Amniotic stem cell (primary cell): ENCODE data around the gene SPATA3.

Experiments used
- DNase-seq: peaks from one replicate; lab custom pipeline; 2025; lab: John Stamatoyannopoulos, UW

Gene SPATA3

GRCh38 chr2:230968921-230969658, 26.8 kb upstream of the SPATA3 start:
- DNase-seq = no peak

GRCh38 chr2:230969659-230970015, 26.3 kb upstream of the SPATA3 start:
- no peak for DNase-seq

DNA sequence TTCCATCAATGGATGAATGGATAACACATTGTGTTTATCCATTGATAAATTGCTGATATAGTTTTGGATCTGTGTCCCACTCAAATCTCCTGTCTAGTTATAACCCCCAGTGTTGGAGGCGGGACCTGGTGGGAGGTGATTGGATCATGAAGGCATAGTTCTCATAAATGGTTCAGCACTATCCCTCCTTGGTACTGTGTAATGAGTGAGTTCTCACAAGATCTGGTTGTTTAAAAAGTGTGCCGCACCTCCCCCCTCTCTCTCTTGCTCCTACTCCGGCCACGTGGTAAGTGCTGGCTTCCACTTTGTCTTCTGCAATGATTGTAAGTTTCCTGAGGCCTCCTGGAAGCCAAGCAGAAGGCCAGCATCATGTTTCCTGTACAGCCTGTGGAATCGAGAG, 23.9 kb upstream of the SPATA3 start:
- DNase-seq = no peak

- DNase-seq = no peak
Measured at GRCh38 chr2:230974096-230974913, 21.6 kb upstream of the SPATA3 start.

GRCh38 chr2:230975927-230976326, 20.0 kb upstream of the SPATA3 start:
- DNase-seq = no peak

- no peak for DNase-seq
Measured at GRCh38 chr2:230976671-230977171, 19.2 kb upstream of the SPATA3 start.

DNA sequence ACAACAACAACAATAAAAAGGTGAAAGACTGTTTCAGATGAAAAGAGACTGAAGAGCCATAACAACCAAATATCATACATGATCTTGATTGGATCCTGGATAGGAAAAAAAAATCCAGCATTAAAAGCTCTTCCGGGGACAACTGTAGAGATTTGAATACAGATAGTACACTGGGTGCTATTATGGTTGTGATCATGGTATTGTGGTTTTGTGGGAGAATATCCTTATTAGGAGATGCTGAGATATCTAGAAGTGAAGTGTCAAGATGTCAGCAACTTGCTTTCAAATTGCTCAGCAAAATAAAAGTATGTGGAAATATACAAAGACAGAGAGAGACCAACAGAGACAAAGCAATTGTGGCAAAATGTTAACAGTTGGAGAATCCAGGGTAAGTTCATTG, 15.5 kb upstream of the SPATA3 start:
- no peak for DNase-seq

- no peak for DNase-seq
Measured at GRCh38 chr2:230981704-230982103, 14.2 kb upstream of the SPATA3 start.

GRCh38 chr2:230982126-230982525, 13.8 kb upstream of the SPATA3 start:
- no peak for DNase-seq

DNA sequence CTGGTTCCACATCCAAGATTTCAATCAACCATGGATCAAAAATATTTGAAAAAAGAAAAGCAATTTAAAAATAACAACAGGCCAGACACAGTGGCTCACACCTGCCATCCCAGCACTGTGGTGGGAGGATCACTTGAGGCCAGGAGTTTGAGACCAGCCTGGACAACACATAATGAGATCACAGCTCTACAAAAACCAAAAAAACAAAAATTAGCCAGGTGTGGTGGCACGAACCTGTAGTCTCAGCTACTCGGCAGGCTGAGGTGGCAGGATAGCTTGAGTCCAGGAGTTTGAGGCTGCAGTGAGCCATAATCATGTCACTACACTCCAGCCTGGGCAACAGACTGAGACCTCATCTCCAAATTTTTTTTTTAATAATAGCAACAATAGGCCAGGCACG, 13.4 kb upstream of the SPATA3 start:
- DNase-seq = no peak

DNA sequence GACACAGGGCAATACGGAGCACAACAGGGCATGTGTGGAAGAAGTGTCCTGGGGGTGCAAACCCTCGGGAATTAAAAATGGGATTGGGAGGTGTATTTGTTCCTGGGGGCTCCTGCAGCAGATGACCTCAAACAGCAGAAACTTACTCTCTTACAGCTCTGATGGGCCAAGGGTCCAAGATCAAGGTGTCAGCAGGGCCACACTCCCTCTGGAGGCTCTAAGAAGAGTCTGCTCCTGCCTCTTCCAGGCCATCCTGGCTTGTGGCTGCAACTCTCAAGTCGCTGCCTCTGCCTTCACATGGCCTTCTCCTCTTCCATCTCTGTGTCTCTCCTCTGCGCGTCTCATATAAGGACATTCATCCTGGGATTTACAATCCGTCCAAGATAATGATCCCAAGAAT, 12.4 kb upstream of the SPATA3 start:
- DNase-seq = no peak

DNA sequence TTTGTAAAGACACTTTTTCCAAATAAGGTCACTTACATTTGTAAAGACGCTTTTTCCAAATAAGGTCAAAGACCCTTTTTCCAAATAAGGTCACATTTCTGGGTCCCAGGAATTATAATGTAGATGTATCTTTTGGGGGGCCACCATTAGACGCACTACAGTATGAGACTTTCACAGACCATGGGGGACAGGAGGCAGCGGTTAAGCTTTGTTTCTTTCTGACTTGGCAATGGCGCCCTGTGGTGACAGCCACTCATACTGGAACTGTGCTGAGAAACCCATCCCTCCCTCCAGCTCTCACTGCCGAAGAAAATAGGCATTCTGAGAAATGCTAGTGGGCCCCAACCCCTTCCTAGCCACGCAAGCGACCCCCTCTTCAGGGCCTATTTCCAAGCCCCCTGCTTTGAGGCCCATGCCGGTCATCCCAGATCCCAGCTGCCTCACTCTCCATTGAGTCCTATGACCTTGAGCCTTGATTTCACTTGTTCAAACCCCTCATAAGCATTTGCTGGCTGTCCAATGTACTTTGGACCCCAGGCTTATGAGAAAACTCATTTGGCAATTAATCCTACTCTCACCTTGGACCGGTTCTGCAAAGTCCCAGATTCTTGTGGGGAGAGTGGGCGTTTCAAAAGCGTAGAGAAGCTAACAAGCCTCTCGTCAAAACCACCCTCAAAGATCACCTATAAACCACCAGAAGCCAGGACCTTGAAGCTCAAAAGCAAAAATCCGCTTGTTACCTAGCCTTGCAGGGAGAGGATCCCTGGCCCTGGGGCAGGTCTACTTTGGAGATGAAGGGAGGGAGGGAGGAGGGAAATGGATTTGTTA, 11.3 kb upstream of the SPATA3 start:
- DNase-seq = no peak

- DNase-seq = no peak
Measured at GRCh38 chr2:230985519-230986231, 10.2 kb upstream of the SPATA3 start.

- no peak for DNase-seq
Measured at GRCh38 chr2:230986520-230987136, 9.3 kb upstream of the SPATA3 start.

DNA sequence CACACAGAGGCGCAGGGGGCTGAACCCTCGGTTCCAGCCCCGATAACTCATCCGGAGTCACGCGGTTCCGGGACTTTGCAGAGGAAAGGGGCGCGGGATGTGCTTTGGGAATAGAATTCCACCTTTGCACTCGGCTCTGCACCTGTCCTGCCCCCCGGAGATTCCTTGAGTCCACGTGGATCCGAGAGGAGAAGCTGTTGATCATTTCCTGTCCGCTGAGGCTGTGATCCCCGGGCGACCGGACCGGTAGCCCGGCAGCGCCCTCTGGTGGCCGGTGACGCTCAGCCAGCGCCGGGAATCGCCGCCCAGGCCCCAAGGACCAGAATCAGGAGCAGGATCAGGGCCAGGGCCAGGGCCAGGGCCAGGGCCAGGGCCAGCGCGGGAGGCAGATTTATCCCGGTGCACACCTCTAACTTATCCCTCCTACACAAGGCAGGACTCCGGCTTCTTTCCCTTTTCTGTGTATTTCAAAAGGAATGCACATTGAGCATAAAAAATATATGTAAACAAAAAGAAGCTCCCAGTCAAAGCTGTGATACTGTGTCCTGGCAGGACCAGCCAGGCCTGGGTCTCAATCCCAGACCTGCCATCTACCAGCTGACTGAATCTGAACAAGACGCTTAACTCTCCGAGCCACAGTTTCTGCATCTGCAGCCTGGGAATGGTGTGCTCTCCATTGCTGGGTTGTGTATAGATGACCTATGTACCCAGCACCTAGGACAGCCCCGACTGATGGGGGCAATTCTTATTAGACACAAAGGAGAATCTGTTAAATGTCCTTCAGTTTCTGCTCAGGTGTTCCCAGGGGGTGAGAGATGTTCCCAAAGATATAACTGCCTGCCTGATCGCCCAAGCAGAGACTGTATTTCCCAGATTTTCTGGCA, 8.5 kb upstream of the SPATA3 start:
- DNase-seq = peak; percentile 8

GRCh38 chr2:230989731-230990130, 6.2 kb upstream of the SPATA3 start:
- DNase-seq = no peak

GRCh38 chr2:230990131-230990898, 5.6 kb upstream of the SPATA3 start:
- no peak for DNase-seq

- DNase-seq = no peak
Measured at GRCh38 chr2:230990899-230991150, 5.1 kb upstream of the SPATA3 start.

DNA sequence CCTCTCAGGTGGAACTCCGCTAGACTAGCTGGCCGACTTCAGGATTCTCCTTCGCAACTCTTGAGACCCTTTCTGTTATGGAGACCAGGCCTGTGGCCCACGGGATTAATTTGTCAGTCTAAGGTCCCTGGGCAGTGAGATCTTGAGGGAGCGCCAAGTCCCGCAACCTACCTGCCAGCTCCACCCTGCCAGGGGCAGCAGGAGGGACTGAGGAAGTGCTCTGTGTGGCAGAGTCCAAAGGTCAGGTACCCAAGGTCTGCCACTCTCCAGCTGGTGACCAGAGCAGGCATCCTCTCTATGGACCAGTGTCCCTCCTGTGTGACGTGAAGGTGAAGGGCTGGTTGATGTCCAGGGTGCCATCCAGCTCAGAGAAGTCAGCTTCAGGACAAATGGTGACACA, 4.3 kb upstream of the SPATA3 start:
- no peak for DNase-seq

DNA sequence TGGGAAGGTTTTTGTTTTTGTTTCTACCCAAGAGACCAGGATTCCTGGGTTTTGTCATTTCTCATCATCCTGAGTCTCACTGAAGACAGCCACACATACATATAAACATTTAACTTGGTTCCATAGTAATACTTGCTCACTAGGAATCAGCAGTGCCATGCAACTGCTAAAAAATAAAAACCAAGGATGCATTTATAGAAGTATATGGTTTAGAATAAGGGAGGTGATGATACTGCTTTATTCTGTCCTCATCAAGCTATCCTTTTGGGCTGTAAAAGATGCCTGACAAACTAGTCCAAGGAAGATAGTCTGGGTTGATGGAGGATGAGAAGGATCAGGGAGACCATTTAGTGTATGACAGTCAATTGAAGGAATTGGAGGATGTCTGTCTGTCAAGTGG, 740 bp downstream of the SPATA3 start:
- DNase-seq = no peak
